CD4-positive, alpha-beta T cell treated with Interleukin-17A for 1 hour (primary cell): ENCODE results near the gene YPEL2.
"Not testable (repeated sequence)": the region's sequence is repeated elsewhere in the genome, so short reads cannot be mapped to it uniquely, and the experiment has no call there.

ENCODE experiments used
- DNase-seq: peaks from one replicate; pipeline ENCODE4 v3.0.0-alpha.2; 2020

Gene YPEL2

GRCh38 chr17:59412431-59412830 lies 81.0 kb downstream of the YPEL2 start:
- not testable (repeated sequence) for DNase-seq

- no peak for DNase-seq
Measured at GRCh38 chr17:59413014-59413766, 81.7 kb downstream of the YPEL2 start.

- no peak for DNase-seq
Measured at GRCh38 chr17:59415397-59415796, 83.9 kb downstream of the YPEL2 start.

- DNase-seq: no peak
Measured at GRCh38 chr17:59416184-59416583, 84.7 kb downstream of the YPEL2 start.

GRCh38 chr17:59417452-59417851 lies 86.0 kb downstream of the YPEL2 start:
- DNase-seq: no peak

- DNase-seq: no peak
Measured at GRCh38 chr17:59418732-59419166, 87.3 kb downstream of the YPEL2 start.

- no peak for DNase-seq
Measured at GRCh38 chr17:59420901-59421300, 89.4 kb downstream of the YPEL2 start.

GRCh38 chr17:59421722-59422121 lies 90.3 kb downstream of the YPEL2 start:
- DNase-seq: no peak

- DNase-seq: no peak
Measured at GRCh38 chr17:59423137-59423724, 91.8 kb downstream of the YPEL2 start.

- no peak for DNase-seq
Measured at GRCh38 chr17:59423903-59424302, 92.4 kb downstream of the YPEL2 start.

- no peak for DNase-seq
Measured at GRCh38 chr17:59424331-59424730, 92.9 kb downstream of the YPEL2 start.

- DNase-seq: no peak
Measured at GRCh38 chr17:59425085-59425931, 93.9 kb downstream of the YPEL2 start.

- no peak for DNase-seq
Measured at GRCh38 chr17:59426031-59426430, 94.6 kb downstream of the YPEL2 start.

- DNase-seq: peak; percentile 9
Measured at GRCh38 chr17:59427425-59427921, 96.0 kb downstream of the YPEL2 start.

GRCh38 chr17:59427996-59428395 lies 96.5 kb downstream of the YPEL2 start:
- DNase-seq: no peak

GRCh38 chr17:59428916-59429485 lies 97.5 kb downstream of the YPEL2 start:
- DNase-seq: no peak

- DNase-seq: no peak
Measured at GRCh38 chr17:59431601-59432000, 100.1 kb downstream of the YPEL2 start.

GRCh38 chr17:59432657-59433056 lies 101.2 kb downstream of the YPEL2 start:
- DNase-seq: no peak

- no peak for DNase-seq
Measured at GRCh38 chr17:59433586-59433985, 102.1 kb downstream of the YPEL2 start.

GRCh38 chr17:59434429-59434828 lies 103.0 kb downstream of the YPEL2 start:
- no peak for DNase-seq

- DNase-seq: no peak
Measured at GRCh38 chr17:59435238-59435637, 103.8 kb downstream of the YPEL2 start.

- no peak for DNase-seq
Measured at GRCh38 chr17:59436900-59437299, 105.4 kb downstream of the YPEL2 start.

GRCh38 chr17:59437791-59438281 lies 106.4 kb downstream of the YPEL2 start:
- no peak for DNase-seq
